Activated B cell treated with CpG ODN at 0.5 μM for 24 hours (primary cell): Measurements from ENCODE around the gene RABGAP1L. TPM values are rescaled to one million over a fixed set of nuclear protein-coding genes. Genes with fewer than 3 reads are reported as not detected.
A peak's percentile ranks its signal among the peaks of the same experiment; 100 is the strongest.

ENCODE experiments used
- ATAC-seq: fragments of 200-7000 bp; cut with Tn5 transposase; one replicate; pipeline ENCODE4 v1.10.0; 2021; ENCODE audit warnings: low read depth, mild to moderate bottlenecking, moderate library complexity
- CTCF ChIA-PET: fragments of 350-600 bp; sonication (Branson Sonifier 250); formaldehyde crosslinking; loops from one replicate; lab custom pipeline; 2021; ENCODE audit warnings: antibody characterized with exemption; lab: Charles Lee
- POLR2A ChIA-PET: fragments of 350-600 bp; sonication (Branson Sonifier 250); formaldehyde crosslinking; loops from one replicate; lab custom pipeline; 2021; ENCODE audit warnings: antibody characterized with exemption; lab: Charles Lee
- DNase-seq: peaks from one replicate; pipeline ENCODE4 v3.0.0; 2022
- H3K27ac Mint-ChIP-seq: one replicate; pipeline ENCODE4 v1.8.0; 2020; ENCODE audit warnings: mixed read lengths
- H3K27me3 Mint-ChIP-seq: one replicate; pipeline ENCODE4 v1.8.0; 2021; ENCODE audit warnings: mixed read lengths
- H3K36me3 Mint-ChIP-seq: one replicate; pipeline ENCODE4 v1.8.0; 2021; ENCODE audit warnings: low read depth, mixed read lengths
- H3K4me1 Mint-ChIP-seq: one replicate; pipeline ENCODE4 v1.8.0; 2021; ENCODE audit warnings: mixed read lengths
- H3K4me3 Mint-ChIP-seq: one replicate; pipeline ENCODE4 v1.8.0; 2020; ENCODE audit warnings: mild to moderate bottlenecking, mixed read lengths
- H3K9me3 Mint-ChIP-seq: one replicate; pipeline ENCODE4 v1.8.0; 2020; ENCODE audit warnings: mixed read lengths
- CTCF ChIP-seq: fragments of 200-600 bp; IDR thresholded peaks from one replicate; pipeline ENCODE4 v1.8.0; 2022; ENCODE audit warnings: antibody characterized with exemption, mild to moderate bottlenecking
- intact Hi-C: fragments of 100-400 bp; cut with micrococcal nuclease; formaldehyde crosslinking; loops from one replicate; pipeline ENCODE4 v1.15.1; 2024
- total RNA-seq: library from RNA; stranded (reverse); gene quantifications from 2 replicates; pipeline ENCODE4 v1.2.3, GENCODE V29; 2022

Gene RABGAP1L
- total RNA-seq, 1 donor from 2014 or later: 126 TPM

DNA sequence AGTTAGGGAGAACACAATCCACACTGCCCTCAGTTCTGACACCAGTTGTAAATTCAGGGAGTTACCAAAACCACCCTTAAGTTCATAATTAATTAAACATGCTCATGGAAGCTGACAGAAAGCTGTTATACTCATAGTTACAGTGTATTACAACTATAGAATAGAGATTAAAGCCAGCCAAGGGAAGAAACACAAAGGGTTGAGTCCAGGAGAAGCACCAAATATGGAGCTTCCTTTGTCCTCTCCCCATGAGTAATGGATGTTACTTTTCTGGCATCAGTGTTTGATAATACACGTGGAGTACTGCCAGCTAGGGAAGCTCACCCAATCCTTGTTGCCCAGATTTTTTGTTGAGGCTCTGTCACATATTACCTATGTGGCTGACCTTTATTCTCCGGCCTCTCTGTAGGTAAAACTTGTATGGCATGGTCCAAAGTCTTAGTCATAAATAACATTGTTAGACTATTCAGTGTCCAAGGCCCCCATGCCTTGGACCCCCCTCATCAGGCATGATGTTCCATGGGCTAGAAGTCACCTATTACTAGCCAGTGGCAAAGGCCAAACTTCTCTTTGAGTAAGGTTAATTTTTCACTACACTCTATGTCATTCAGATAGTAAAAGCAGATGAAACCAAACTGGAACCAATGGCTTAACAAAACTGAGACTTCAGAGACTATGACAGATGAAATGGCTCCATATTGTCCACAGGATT is 464.2 kb downstream of the RABGAP1L start:
- no peak for ATAC-seq
- Mint-ChIP-seq H3K4me1 (no peaks in the 10 kb centered on the region), H3K27ac (peak overlapping the region; percentile 18), H3K4me3 (no peak overlapping the region), H3K36me3 (peaks cover 16% of the 10 kb centered on the region), H3K27me3 (no peaks in the 10 kb centered on the region), H3K9me3 (peaks cover 2% of the 10 kb centered on the region)
- CTCF ChIA-PET: no interaction called here
- TF ChIP-seq CTCF: no peak
- DNase-seq: no peak
- intact Hi-C loops: no loop called here
- POLR2A ChIA-PET: no interaction called here

DNA sequence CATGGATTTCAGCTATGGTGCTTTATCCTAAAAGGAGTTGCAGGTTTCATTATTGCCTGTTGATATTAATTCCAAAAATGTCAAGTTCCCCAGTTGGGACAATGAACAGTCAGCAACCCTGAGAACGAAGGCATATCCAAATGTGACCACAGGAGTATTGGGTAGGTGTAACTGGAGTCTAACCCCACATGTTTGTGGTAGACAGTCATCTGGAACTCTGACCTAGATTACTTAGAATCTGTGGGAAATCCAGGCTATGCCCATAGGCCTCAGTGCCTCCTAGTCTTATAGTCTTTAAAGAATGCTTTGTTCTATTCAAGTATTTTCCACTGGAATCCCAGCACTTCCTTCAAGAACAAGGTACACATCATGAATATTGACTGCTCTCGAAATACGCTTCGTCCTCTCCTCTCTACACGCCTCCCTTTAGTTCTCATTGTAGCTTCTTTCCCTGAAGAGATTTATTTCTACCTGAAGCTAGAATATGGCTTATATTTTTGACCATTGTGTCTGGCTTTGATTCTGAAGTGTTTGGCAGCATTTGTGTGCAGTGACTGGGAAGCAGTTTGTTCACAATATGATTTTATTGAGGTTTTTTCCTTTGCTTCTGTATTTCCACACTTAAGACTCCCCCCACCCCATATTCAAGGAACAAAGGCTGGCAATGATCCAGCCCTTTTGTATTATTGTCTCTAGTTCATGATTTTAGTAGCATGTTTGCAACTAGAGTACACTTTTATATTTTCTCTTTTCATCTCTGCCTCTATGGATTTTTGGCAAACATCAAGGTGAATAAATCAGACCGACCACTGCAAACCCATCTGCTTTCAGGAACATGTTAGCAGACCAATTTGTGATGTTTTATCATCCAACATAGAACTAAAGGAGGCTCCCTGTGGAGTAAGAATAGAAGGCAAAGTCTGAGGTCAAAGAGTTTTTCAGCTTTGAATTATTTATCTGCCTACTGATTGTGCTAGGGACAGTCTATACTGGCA is 467.0 kb downstream of the RABGAP1L start:
- DNase-seq (no peak), ATAC-seq (no peak)
- no peak for TF ChIP-seq CTCF
- Mint-ChIP-seq H3K27ac (no peak overlapping the region), H3K4me3 (no peak overlapping the region), H3K27me3 (no peaks in the 10 kb centered on the region), H3K4me1 (no peaks in the 10 kb centered on the region), H3K9me3 (peaks cover 4% of the 10 kb centered on the region), H3K36me3 (peaks cover 19% of the 10 kb centered on the region)
- CTCF ChIA-PET: no interaction called here
- intact Hi-C loops: no loop called here
- POLR2A ChIA-PET: no interaction called here

DNA sequence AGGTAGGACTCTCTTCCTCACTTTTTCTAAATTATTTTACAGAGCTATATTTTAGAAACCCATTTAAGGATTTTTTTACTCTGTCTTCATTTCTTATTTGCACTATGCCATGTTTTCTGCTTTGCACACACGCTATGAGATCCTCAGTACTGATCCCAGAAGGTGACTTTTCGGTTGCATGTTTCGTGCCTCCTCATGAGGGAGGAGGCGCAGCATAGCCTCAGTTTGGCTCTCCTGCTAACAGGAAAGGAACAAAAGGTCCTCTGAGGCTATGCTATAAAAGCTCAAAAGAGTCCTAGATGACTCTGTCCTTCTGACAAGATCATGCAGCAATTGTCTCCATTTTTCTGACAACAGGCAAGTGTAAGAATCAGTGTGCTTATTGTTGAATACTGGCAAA is 478.2 kb downstream of the RABGAP1L start:
- H3K9me3 Mint-ChIP-seq: peaks cover 3% of the 10 kb centered on the region
- ATAC-seq: no peak

DNA sequence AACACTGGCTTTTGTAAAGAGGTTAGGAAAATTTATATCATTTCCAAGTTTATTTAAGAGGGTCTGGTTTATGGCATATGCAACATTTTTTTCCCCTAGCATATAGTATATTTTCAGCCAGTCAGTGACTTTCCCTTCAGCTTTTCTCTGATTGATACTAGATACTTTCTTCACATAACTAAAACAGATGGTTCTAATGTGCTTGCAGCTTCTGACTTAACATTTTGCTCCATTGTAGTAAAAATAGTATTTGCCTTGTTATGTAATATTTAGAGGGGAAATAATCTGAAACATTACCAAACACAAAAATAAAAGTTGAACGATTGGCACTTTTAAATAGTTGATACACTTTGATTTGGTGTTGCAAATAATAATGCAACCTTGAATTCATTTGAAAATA is 480.1 kb downstream of the RABGAP1L start:
- ATAC-seq (no peak), DNase-seq (no peak)
- TF ChIP-seq CTCF: no peak
- intact Hi-C loops: no loop called here
- Mint-ChIP-seq H3K4me3 (no peak overlapping the region), H3K36me3 (peaks cover 24% of the 10 kb centered on the region), H3K9me3 (peaks cover 3% of the 10 kb centered on the region), H3K27ac (no peak overlapping the region), H3K4me1 (peaks cover 14% of the 10 kb centered on the region), H3K27me3 (no peaks in the 10 kb centered on the region)
- CTCF ChIA-PET: no interaction called here
- POLR2A ChIA-PET: interaction anchor here (1.3 kb wide), 1 partner anchor 14 kb away, joined by 3 read pairs; no protein-coding TSS in a partner anchor

More for the DNA sequence above, 478.2 kb downstream of the RABGAP1L start:
- ChIA-PET POLR2A (no interaction called here), CTCF (no interaction called here)
- Mint-ChIP-seq H3K27ac (no peak overlapping the region), H3K36me3 (peaks cover 24% of the 10 kb centered on the region), H3K4me1 (peaks cover 8% of the 10 kb centered on the region), H3K4me3 (no peak overlapping the region), H3K27me3 (no peaks in the 10 kb centered on the region)
- no peak for TF ChIP-seq CTCF
- intact Hi-C loops: no loop called here
- no peak for DNase-seq

DNA sequence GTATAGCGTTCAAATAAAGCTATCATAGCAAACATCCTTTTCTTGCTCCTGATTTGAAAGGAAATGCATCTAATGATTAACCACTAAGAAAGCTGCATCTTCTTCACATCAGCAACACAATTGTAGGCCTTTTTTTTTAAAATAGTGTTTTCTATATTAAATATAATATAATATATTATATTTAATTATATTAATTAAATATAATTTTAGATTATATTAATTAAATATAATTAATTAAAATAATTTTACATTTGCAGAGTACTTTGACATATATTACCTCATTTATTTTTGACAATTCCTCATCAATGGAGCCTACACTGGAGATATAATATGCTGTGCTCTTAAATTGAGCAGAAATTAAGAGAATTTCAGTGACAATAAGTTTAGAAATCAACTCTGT is 481.5 kb downstream of the RABGAP1L start:
- Mint-ChIP-seq H3K9me3 (peaks cover 3% of the 10 kb centered on the region), H3K27ac (no peak overlapping the region), H3K4me1 (peaks cover 17% of the 10 kb centered on the region), H3K4me3 (no peak overlapping the region), H3K27me3 (no peaks in the 10 kb centered on the region), H3K36me3 (peaks cover 28% of the 10 kb centered on the region)
- ChIA-PET POLR2A (no interaction called here), CTCF (no interaction called here)
- intact Hi-C loops: no loop called here
- DNase-seq (no peak), ATAC-seq (no peak)
- TF ChIP-seq CTCF: no peak
